Measurements from ENCODE around the gene COMT. TPM values are rescaled to one million over a fixed set of nuclear protein-coding genes. Genes with fewer than 3 reads are reported as not detected.
A peak's percentile ranks its signal among the peaks of the same experiment; 100 is the strongest.

Gene COMT
- total and polyA plus RNA-seq, 2 experiments from 2014 or later, result 29.6 to 29.8 TPM

DNA sequence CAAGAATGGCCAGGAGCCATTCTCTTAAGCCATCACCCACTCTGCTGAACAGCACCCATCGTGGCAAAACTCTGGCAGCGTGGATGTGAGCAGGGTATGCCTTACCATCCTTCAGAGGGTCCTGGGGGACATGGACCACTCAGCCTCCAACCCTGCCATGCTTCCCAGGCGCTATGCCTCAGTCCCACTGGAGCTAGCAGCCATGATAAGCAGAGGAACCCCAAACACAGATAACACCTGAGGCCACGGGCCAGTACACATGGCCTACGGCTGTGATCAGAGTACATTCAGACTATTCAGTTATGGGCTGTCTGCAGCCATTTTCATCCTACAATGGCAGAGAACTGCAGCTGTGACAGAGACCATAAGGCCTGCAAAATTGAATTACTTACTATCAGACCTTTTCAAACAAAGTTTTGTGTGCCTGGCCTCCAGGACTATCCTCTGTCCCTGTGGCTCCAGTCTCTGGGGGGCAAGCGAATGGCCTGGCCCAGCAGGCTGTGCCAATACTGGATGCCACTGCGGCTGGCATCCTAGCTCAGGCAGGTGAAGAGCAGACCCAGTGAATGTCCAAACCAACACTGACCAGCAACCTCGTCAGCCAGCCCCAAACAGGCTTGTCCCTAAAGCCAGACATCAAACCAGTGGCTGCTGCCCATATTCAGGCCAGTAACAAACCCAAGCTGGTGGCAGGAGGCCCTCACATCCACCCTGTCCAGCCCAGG lies 68.2 kb downstream of the COMT start (continued):
- TF ChIP-seq, protein P1, sequence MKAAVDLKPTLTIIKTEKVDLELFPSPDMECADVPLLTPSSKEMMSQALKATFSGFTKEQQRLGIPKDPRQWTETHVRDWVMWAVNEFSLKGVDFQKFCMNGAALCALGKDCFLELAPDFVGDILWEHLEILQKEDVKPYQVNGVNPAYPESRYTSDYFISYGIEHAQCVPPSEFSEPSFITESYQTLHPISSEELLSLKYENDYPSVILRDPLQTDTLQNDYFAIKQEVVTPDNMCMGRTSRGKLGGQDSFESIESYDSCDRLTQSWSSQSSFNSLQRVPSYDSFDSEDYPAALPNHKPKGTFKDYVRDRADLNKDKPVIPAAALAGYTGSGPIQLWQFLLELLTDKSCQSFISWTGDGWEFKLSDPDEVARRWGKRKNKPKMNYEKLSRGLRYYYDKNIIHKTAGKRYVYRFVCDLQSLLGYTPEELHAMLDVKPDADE (IDR thresholded peaks at IDR 0.05), result no peak
- TF ChIP-seq, protein P2, sequence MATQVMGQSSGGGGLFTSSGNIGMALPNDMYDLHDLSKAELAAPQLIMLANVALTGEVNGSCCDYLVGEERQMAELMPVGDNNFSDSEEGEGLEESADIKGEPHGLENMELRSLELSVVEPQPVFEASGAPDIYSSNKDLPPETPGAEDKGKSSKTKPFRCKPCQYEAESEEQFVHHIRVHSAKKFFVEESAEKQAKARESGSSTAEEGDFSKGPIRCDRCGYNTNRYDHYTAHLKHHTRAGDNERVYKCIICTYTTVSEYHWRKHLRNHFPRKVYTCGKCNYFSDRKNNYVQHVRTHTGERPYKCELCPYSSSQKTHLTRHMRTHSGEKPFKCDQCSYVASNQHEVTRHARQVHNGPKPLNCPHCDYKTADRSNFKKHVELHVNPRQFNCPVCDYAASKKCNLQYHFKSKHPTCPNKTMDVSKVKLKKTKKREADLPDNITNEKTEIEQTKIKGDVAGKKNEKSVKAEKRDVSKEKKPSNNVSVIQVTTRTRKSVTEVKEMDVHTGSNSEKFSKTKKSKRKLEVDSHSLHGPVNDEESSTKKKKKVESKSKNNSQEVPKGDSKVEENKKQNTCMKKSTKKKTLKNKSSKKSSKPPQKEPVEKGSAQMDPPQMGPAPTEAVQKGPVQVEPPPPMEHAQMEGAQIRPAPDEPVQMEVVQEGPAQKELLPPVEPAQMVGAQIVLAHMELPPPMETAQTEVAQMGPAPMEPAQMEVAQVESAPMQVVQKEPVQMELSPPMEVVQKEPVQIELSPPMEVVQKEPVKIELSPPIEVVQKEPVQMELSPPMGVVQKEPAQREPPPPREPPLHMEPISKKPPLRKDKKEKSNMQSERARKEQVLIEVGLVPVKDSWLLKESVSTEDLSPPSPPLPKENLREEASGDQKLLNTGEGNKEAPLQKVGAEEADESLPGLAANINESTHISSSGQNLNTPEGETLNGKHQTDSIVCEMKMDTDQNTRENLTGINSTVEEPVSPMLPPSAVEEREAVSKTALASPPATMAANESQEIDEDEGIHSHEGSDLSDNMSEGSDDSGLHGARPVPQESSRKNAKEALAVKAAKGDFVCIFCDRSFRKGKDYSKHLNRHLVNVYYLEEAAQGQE (IDR thresholded peaks at IDR 0.05; ENCODE audit: unreplicated experiment), result no peak

DNA sequence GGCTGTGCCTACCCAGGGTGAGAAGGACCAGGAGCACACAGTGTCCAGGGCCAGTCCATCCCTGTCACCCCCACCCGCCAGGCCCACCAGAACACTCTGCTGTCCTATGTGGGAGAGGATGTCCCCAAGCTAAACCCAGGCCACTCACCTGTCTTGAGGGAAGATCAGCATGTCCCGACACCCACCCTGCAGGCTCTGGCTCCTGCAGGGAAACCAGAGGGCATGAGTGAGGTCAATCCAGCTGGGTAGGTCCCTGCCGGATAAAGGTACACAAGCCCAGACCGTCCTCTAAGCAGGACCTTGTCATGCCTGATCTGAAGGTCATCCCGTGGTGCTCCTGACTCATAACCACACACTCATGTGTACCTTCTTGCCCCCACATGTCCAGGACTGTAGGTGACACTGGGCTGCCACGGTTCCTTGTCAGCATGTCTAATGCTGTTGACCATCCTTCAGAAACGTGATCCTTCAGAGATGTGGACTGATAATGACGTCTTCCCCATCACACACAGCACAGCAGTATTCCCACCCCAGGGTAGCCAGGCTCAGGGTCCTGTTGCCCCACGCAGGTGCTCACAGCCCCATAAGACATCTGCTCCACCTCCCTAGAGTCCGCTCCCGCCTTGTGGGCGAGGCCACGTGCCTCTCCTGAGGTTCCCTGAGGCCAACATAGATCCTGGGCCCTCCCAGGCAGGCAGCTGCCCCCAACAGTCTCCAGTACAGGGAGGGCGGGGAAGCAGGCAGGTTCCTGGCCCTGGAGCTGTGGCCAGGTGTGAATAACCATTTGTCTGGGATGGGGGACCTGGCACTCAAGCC lies 68.9 kb downstream of the COMT start:
- Histone ChIP-seq H3K79me2 (replicated peaks; ENCODE audit: insufficient read depth) (no peaks in the 10 kb centered on the region), H3F3A (replicated peaks; ENCODE audit: low read depth) (no peaks in the 10 kb centered on the region; the same call in 1 of the 2 replicates), H2AFZ (no peak overlapping the region), H3K4me2 (no peak overlapping the region), H3K36me3 (ENCODE audit: insufficient read depth) (no peaks in the 10 kb centered on the region), H3K27me3 (ENCODE audit: insufficient read depth) (peaks cover 6% of the 10 kb centered on the region), H3K9me2 (ENCODE audit: insufficient read depth) (no peaks in the 10 kb centered on the region), H3K4me3 (no peak overlapping the region), H4K20me1 (replicated peaks; ENCODE audit: insufficient read depth) (no peaks in the 10 kb centered on the region), H3K4me1 (ENCODE audit: insufficient read depth) (peaks cover 2% of the 10 kb centered on the region; the same call in 1 of the 2 replicates), H3K27ac (ENCODE audit: low read depth) (no peak overlapping the region)
- Mint-ChIP-seq H3K36me3 (ENCODE audit: low read depth) (peaks cover 2% of the 10 kb centered on the region; the same call in 2 of the 3 replicates), H3K4me3 (no peak overlapping the region), H3K4me1 (peaks cover 9% of the 10 kb centered on the region; the same call in 2 of the 3 replicates), H3K27me3 (ENCODE audit: insufficient read depth, low read depth, poor library complexity) (peaks cover 8% of the 10 kb centered on the region), H3K9me3 (no peaks in the 10 kb centered on the region), H3K27ac (peak overlapping the region; percentile 70; the same call in 1 of the 2 replicates)
- no peak for DNase-seq (ENCODE audit: low spot score)
- no peak for ATAC-seq
- TF ChIP-seq NANOG (IDR thresholded peaks at IDR 0.05; ENCODE audit: borderline replicate concordance) (no peak), STAT1 (IDR thresholded peaks at IDR 0.05; ENCODE audit: unreplicated experiment) (no peak), ZNF114 (CRISPR knock-in tag; IDR thresholded peaks at IDR 0.05) (no peak), EZH2phosphoT487 (IDR thresholded peaks at IDR 0.05; ENCODE audit: unreplicated experiment) (no peak), POLR2AphosphoS5 (IDR thresholded peaks at IDR 0.05; ENCODE audit: low read depth) (no peak), JUNB (IDR thresholded peaks at IDR 0.05; ENCODE audit: unreplicated experiment) (no peak)
- TF ChIP-seq, protein P3, sequence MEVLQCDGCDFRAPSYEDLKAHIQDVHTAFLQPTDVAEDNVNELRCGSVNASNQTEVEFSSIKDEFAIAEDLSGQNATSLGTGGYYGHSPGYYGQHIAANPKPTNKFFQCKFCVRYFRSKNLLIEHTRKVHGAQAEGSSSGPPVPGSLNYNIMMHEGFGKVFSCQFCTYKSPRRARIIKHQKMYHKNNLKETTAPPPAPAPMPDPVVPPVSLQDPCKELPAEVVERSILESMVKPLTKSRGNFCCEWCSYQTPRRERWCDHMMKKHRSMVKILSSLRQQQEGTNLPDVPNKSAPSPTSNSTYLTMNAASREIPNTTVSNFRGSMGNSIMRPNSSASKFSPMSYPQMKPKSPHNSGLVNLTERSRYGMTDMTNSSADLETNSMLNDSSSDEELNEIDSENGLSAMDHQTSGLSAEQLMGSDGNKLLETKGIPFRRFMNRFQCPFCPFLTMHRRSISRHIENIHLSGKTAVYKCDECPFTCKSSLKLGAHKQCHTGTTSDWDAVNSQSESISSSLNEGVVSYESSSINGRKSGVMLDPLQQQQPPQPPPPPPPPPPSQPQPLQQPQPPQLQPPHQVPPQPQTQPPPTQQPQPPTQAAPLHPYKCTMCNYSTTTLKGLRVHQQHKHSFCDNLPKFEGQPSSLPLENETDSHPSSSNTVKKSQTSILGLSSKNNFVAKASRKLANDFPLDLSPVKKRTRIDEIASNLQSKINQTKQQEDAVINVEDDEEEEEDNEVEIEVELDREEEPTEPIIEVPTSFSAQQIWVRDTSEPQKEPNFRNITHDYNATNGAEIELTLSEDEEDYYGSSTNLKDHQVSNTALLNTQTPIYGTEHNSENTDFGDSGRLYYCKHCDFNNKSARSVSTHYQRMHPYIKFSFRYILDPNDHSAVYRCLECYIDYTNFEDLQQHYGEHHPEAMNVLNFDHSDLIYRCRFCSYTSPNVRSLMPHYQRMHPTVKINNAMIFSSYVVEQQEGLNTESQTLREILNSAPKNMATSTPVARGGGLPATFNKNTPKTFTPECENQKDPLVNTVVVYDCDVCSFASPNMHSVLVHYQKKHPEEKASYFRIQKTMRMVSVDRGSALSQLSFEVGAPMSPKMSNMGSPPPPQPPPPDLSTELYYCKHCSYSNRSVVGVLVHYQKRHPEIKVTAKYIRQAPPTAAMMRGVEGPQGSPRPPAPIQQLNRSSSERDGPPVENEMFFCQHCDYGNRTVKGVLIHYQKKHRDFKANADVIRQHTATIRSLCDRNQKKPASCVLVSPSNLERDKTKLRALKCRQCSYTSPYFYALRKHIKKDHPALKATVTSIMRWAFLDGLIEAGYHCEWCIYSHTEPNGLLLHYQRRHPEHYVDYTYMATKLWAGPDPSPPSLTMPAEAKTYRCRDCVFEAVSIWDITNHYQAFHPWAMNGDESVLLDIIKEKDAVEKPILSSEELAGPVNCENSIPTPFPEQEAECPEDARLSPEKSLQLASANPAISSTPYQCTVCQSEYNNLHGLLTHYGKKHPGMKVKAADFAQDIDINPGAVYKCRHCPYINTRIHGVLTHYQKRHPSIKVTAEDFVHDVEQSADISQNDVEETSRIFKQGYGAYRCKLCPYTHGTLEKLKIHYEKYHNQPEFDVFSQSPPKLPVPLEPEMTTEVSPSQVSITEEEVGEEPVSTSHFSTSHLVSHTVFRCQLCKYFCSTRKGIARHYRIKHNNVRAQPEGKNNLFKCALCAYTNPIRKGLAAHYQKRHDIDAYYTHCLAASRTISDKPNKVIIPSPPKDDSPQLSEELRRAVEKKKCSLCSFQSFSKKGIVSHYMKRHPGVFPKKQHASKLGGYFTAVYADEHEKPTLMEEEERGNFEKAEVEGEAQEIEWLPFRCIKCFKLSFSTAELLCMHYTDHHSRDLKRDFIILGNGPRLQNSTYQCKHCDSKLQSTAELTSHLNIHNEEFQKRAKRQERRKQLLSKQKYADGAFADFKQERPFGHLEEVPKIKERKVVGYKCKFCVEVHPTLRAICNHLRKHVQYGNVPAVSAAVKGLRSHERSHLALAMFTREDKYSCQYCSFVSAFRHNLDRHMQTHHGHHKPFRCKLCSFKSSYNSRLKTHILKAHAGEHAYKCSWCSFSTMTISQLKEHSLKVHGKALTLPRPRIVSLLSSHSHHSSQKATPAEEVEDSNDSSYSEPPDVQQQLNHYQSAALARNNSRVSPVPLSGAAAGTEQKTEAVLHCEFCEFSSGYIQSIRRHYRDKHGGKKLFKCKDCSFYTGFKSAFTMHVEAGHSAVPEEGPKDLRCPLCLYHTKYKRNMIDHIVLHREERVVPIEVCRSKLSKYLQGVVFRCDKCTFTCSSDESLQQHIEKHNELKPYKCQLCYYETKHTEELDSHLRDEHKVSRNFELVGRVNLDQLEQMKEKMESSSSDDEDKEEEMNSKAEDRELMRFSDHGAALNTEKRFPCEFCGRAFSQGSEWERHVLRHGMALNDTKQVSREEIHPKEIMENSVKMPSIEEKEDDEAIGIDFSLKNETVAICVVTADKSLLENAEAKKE (CRISPR knock-in tag; IDR thresholded peaks at IDR 0.05), result no peak
- TF ChIP-seq, protein P4, sequence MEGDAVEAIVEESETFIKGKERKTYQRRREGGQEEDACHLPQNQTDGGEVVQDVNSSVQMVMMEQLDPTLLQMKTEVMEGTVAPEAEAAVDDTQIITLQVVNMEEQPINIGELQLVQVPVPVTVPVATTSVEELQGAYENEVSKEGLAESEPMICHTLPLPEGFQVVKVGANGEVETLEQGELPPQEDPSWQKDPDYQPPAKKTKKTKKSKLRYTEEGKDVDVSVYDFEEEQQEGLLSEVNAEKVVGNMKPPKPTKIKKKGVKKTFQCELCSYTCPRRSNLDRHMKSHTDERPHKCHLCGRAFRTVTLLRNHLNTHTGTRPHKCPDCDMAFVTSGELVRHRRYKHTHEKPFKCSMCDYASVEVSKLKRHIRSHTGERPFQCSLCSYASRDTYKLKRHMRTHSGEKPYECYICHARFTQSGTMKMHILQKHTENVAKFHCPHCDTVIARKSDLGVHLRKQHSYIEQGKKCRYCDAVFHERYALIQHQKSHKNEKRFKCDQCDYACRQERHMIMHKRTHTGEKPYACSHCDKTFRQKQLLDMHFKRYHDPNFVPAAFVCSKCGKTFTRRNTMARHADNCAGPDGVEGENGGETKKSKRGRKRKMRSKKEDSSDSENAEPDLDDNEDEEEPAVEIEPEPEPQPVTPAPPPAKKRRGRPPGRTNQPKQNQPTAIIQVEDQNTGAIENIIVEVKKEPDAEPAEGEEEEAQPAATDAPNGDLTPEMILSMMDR (conservative IDR thresholded peaks at IDR 0.05; ENCODE audit: low read depth in 2 of 2), result no peak

Measured in GM23338 (cell line).